Regular cardiac myocyte (primary cell): ENCODE results near the gene ZNF709. TPM values are rescaled to one million over a fixed set of nuclear protein-coding genes. Genes with fewer than 3 reads are reported as not detected.

Source experiments
- total RNA-seq: library from RNA; depleted of rRNA; stranded (reverse); fragments of >200 nt; gene quantifications from 2 replicates; pipeline ENCODE4 v1.2.3, GENCODE V29; 2014

ZNF709 gene
- total RNA-seq: 3.1 and 5.9 TPM in 2 replicates

DNA sequence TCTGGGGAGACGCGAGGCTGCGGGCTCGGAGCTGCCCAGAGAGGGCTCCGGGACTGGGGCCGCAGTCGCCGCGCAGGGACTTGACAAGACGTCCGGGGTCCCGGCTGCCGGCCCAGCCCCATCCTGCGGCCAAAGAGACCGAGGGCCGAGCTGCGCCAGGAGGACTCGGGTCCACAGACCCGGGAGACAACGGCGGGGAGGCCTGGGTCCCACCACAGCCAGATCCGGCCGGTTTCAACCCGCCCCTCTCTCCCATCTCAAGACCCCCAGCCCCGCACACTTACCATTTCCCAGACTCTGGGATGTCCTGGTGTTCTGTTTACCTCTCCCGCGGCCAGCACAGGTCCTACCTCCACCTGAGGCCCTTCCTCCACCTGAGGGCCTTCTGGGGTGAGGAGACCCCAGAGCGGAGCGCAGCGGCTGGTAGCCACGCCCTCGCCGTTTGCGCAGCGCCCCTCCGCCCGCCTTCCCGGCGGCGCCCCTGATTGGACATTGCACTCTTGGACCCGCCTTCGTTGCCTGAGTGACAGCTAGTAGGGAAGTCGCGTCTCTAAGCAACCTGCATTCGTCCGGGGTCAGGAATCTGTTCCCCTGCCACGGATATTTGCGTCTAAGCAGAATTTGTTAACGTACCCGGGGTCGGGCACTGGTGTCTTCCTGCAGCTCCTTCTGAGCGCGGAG, at the start of gene ZNF709:
ZNF709 (minus strand) TSS at position 446 of the 681 bp plus-strand sequence; CDS start at position 287, 159 bp downstream.

DNA sequence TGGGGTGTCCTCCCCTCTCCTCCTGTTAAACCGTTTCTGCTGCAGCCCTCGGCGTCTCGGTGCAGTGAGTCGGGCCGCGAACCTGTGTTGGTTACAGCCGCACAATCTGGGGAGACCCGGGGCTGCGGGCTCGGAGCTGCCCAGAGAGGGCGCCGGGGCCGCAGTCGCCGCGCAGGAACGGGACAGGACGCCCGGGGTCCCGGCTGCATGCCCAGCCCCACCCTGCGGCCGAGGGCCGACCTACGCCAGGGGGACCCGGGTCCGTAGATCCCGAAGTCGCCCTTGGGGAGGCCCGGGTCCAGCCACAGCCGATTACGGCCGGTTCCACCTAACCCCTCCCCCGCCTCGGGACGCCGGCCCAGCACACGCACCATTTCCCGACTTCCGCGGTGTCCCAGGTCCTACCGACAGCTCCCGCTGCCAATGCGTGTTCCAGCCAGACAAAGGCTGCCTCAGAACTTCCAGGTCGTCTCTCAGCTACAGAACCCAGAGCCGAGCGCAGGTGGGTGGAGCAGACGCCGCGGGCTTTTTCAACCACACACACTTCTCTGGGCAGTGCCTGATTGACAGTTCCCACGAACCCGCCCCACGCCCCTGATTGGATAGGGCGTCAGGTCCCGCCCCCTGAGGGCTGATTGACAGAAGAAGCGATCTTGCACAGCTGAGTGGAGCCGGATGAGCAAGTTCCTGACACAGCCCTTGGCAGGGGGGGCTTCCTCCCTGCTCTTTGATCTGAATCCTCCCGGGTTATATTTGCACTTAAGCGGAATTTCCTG, 43.9 kb downstream of the ZNF709 start, which contains the start of gene ZNF443:
ZNF443 (minus strand) TSS at position 481 of the 776 bp plus-strand sequence; CDS start at position 374, 107 bp downstream.

Other genes with a start within 250 kb of the ZNF709 start
- 7.3 and 15.2 TPM in 2 replicates for gene ZNF44, start 189.9 kb downstream of the ZNF709 start, total RNA-seq
- gene ZNF563, start 151.2 kb downstream of the ZNF709 start, total RNA-seq: 4.2 and 8.2 TPM in 2 replicates
- gene ZNF442, start 119.1 kb downstream of the ZNF709 start, total RNA-seq: 6.3 and 12.7 TPM in 2 replicates
- 4.2 and 5.0 TPM in 2 replicates for gene ZNF799, start 83.5 kb downstream of the ZNF709 start, total RNA-seq
- 3.7 and 3.8 TPM in 2 replicates for gene ZNF443, start 43.8 kb downstream of the ZNF709 start, total RNA-seq
- gene ZNF564, start 66.7 kb upstream of the ZNF709 start, total RNA-seq: 8.6 and 11.6 TPM in 2 replicates
- 7.3 and 10.9 TPM in 2 replicates for gene ZNF490, start 126.0 kb upstream of the ZNF709 start, total RNA-seq
- 15.9 and 17.5 TPM in 2 replicates for gene ZNF791, start 126.1 kb upstream of the ZNF709 start, total RNA-seq
- 13.8 and 32.4 TPM in 2 replicates for gene MAN2B1, start 181.9 kb upstream of the ZNF709 start, total RNA-seq
- 9.9 and 11.3 TPM in 2 replicates for gene WDR83, start 182.0 kb upstream of the ZNF709 start, total RNA-seq
- 58.6 and 74.8 TPM in 2 replicates for gene DHPS, start 197.1 kb upstream of the ZNF709 start, total RNA-seq
- not detected in 2 replicates for gene GNG14, start 203.2 kb upstream of the ZNF709 start, total RNA-seq
- 3.7 and 7.9 TPM in 2 replicates for gene FBXW9, start 211.8 kb upstream of the ZNF709 start, total RNA-seq
- 27.0 and 27.1 TPM in 2 replicates for gene TNPO2, start 239.1 kb upstream of the ZNF709 start, total RNA-seq
- gene TRIR, start 249.9 kb upstream of the ZNF709 start, total RNA-seq: 121 and 222 TPM in 2 replicates